K562 treated with DMSO at 1 percent for 12 hours (cell line): ENCODE results near the gene NSMF. TPM values are rescaled to one million over a fixed set of nuclear protein-coding genes. Genes with fewer than 3 reads are reported as not detected.

Experiments used
- total RNA-seq: library from RNA; unstranded; fragments of 300-600 nt; gene quantifications from 2 replicates; pipeline ENCODE4 v1.2.3, GENCODE V29; 2022; ENCODE audit not compliant: insufficient read depth

The NSMF gene, protein sequence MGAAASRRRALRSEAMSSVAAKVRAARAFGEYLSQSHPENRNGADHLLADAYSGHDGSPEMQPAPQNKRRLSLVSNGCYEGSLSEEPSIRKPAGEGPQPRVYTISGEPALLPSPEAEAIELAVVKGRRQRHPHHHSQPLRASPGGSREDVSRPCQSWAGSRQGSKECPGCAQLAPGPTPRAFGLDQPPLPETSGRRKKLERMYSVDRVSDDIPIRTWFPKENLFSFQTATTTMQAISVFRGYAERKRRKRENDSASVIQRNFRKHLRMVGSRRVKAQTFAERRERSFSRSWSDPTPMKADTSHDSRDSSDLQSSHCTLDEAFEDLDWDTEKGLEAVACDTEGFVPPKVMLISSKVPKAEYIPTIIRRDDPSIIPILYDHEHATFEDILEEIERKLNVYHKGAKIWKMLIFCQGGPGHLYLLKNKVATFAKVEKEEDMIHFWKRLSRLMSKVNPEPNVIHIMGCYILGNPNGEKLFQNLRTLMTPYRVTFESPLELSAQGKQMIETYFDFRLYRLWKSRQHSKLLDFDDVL
- total RNA-seq = 34.2 and 45.7 TPM in 2 replicates

DNA sequence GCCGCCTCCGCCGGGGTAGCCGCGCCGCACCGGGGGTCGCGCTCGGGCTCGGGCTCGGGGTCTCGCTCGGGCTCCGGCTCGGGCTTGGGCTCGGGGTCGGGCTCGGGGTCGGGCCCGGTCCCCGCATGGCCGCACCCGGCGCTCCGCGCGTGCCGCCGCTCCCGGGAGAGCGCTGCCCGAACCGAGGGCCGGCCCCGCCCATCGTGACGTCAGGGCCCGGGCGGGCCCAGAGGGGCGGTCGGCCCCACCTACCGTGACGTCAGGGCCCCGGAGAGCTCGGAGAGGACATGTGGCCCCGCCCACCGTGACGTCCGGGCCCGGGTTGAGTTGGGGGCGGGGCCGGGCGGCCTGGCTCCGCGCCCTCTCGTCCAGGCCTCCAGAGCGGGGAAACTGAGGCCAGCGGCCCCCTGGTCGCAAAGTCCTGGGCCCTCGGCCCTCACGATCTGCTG is at the start of gene NSMF:
NSMF (minus strand) TSS at position 183 of the 449 bp plus-strand sequence. CDS start 232 bp downstream, outside the sequence.

GRCh38 chr9:137441289-137441934 is 17.7 kb downstream of the NSMF start, which contains the start of gene ENTPD8:
Gene ENTPD8, minus strand, starts transcription at chr9:137441357. Its CDS starts 3,072 bp downstream, at chr9:137438285.

DNA sequence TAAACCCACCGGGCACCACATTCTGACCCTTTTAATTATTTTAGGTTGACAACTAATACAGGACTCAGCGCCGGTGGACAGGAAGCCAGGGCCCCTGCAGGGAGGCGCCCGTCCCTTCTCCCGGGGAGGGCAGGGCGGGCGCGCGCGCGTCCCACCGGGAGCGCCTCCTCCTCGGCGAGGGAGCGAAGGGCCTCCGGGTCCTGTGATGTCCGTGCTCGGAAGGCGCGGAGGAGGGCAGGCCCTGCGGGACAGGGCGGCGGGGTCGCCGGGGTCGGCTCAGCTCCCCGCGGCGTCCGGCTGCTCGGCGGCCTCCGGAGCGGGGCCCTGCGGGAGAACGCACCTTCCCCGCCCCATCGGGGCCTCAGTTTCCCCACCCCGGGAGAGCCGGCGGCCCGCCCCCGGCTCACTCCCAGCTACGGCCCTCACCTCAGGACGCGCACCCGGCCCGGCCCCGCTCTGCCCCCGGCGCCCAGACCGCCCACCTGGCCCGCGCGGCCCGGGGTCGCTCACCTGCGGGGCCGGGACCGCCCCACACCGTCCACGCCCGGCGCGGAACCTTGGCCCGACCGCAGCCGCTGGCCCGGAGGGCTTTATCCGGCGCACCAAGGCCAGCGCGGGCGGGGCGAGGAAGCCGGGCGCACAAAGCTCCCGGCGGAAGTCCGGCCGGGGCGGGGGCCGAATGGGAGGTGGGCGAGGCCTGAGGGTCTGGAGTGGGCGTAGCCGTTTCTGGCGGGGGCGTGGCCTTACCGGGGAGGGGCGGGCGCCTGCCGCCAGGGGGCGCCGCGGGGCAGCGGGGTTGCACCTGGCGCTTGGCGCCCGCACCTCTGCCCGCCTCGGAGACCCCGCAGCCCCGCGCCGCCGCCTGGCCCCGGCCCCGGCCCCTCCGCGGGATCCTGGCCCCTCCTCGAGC is 36.3 kb downstream of the NSMF start, which contains the start of the genes EXD3 and NOXA1:
EXD3 (minus strand) TSS at position 559 of the 910 bp plus-strand sequence. CDS start 27,805 bp downstream, outside the sequence.
NOXA1 (plus strand) TSS at position 790 of the 910 bp plus-strand sequence. CDS start 137 bp downstream, outside the sequence.

Other genes with a start within 250 kb of the NSMF start
- 7.4 and 10.2 TPM in 2 replicates for gene RNF208, start 237.1 kb downstream of the NSMF start, total RNA-seq
- gene CYSRT1, start 234.2 kb downstream of the NSMF start, total RNA-seq = 0.98 TPM in 1 of 2 replicates, not detected in the other
- not detected in 2 replicates for gene RNF224, start 231.8 kb downstream of the NSMF start, total RNA-seq
- not detected in 2 replicates for gene SLC34A3, start 228.4 kb downstream of the NSMF start, total RNA-seq
- 804 and 847 TPM in 2 replicates for gene TUBB4B, start 218.0 kb downstream of the NSMF start, total RNA-seq
- gene STPG3, start 208.0 kb downstream of the NSMF start, total RNA-seq = not detected in 2 replicates
- gene NELFB, start 204.0 kb downstream of the NSMF start, total RNA-seq = 77.5 and 88.0 TPM in 2 replicates
- gene TOR4A, start 181.6 kb downstream of the NSMF start, total RNA-seq = 52.4 and 66.1 TPM in 2 replicates
- 15.8 and 25.4 TPM in 2 replicates for gene NRARP, start 157.1 kb downstream of the NSMF start, total RNA-seq
- 10.2 and 10.6 TPM in 2 replicates for gene EXD3, start 36.2 kb downstream of the NSMF start, total RNA-seq
- 1.6 TPM in 2 replicates for gene NOXA1, start 35.9 kb downstream of the NSMF start, total RNA-seq
- gene ENTPD8, start 18.0 kb downstream of the NSMF start, total RNA-seq = 0.38 TPM in 1 of 2 replicates, not detected in the other
- 0.81 and 1.3 TPM in 2 replicates for gene PNPLA7, start 91.1 kb upstream of the NSMF start, total RNA-seq
- gene MRPL41, start 92.5 kb upstream of the NSMF start, total RNA-seq = 82.9 and 176 TPM in 2 replicates
- gene DPH7, start 119.6 kb upstream of the NSMF start, total RNA-seq = 28.5 and 40.4 TPM in 2 replicates
- 42.7 and 44.0 TPM in 2 replicates for gene ZMYND19, start 131.2 kb upstream of the NSMF start, total RNA-seq
- gene ARRDC1, start 146.4 kb upstream of the NSMF start, total RNA-seq = 43.1 and 49.9 TPM in 2 replicates
- 35.9 and 58.9 TPM in 2 replicates for gene EHMT1, start 159.7 kb upstream of the NSMF start, total RNA-seq